ENCODE measurements around the gene LMNA.

LMNA gene

GRCh38 chr1:156128308-156128653, 13.8 kb downstream of the LMNA start:
- POLR2A ChIA-PET, result interaction anchor here (0.9 to 3.3 kb wide), 8 partner anchors 14 to 45 kb away, joined by 3 to 32 read pairs (median 8); partner anchors contain the start of genes LMNA and MEX3A
- CTCF ChIA-PET, result interaction anchor here (0.9 to 10.2 kb wide), 8 partner anchors 9 to 231 kb away, joined by 3 to 255 read pairs (median 6); partner anchors contain the start of gene LMNA
- TF ChIP-seq ZNF384 (IDR thresholded peaks at IDR 0.05) (no peak), ARNT (IDR thresholded peaks at IDR 0.05) (no peak), CTBP1 (IDR thresholded peaks at IDR 0.05; ENCODE audit: borderline replicate concordance) (no peak), FOXM1 (IDR thresholded peaks at IDR 0.05; ENCODE audit: borderline replicate concordance) (no peak), LEF1 (IDR thresholded peaks at IDR 0.05; ENCODE audit: borderline replicate concordance) (no peak), TARDBP (IDR thresholded peaks at IDR 0.05) (no peak), BHLHE40 (IDR thresholded peaks at IDR 0.05; ENCODE audit: borderline replicate concordance) (no peak), L3MBTL2 (conservative IDR thresholded peaks at IDR 0.05) (no peak), PKNOX1 (IDR thresholded peaks at IDR 0.05) (no peak), HDGF (IDR thresholded peaks at IDR 0.05; ENCODE audit: borderline replicate concordance) (no peak), NFRKB (IDR thresholded peaks at IDR 0.05) (no peak)
- DNase-seq (ENCODE audit: extremely low spot score), result no peak

GRCh38 chr1:156128654-156129597, 14.4 kb downstream of the LMNA start:
- CTCF ChIA-PET, result interaction anchor here (0.9 to 10.2 kb wide), 13 partner anchors 8 to 230 kb away, joined by 3 to 255 read pairs (median 5); partner anchors contain the start of gene LMNA
- POLR2A ChIA-PET, result interaction anchor here (0.7 to 3.3 kb wide), 12 partner anchors 11 to 154 kb away, joined by 3 to 32 read pairs (median 7); partner anchors contain the start of genes LMNA, MEX3A, PMF1 and SMG5
- TF ChIP-seq FOXA1 (IDR thresholded peaks at IDR 0.05) (no peak), BHLHE40 (IDR thresholded peaks at IDR 0.05; ENCODE audit: borderline replicate concordance) (no peak), CTBP1 (IDR thresholded peaks at IDR 0.05; ENCODE audit: borderline replicate concordance) (no peak), NFRKB (IDR thresholded peaks at IDR 0.05) (no peak), PKNOX1 (IDR thresholded peaks at IDR 0.05) (no peak), ARNT (IDR thresholded peaks at IDR 0.05) (no peak), LEF1 (IDR thresholded peaks at IDR 0.05; ENCODE audit: borderline replicate concordance) (no peak), L3MBTL2 (conservative IDR thresholded peaks at IDR 0.05) (no peak)
- no peak for DNase-seq (ENCODE audit: extremely low spot score)

GRCh38 chr1:156129687-156130577, 15.4 kb downstream of the LMNA start:
- POLR2A ChIA-PET, result interaction anchor here (0.6 to 3.3 kb wide), 10 partner anchors 12 to 83 kb away, joined by 3 to 32 read pairs (median 6); partner anchors contain the start of genes LMNA, MEX3A and PMF1
- CTCF ChIA-PET, result interaction anchor here (0.7 to 10.2 kb wide), 23 partner anchors 10 to 205 kb away, joined by 3 to 255 read pairs (median 4); partner anchors contain the start of gene LMNA
- DNase-seq (ENCODE audit: extremely low spot score), result peak; percentile 90
- TF ChIP-seq SP1 (IDR thresholded peaks at IDR 0.05), result no peak
- no peak for TF ChIP-seq TARDBP (IDR thresholded peaks at IDR 0.05)
- no peak for TF ChIP-seq PKNOX1 (IDR thresholded peaks at IDR 0.05)
- no peak for TF ChIP-seq NFRKB (IDR thresholded peaks at IDR 0.05)
- no peak for TF ChIP-seq ELF4 (IDR thresholded peaks at IDR 0.05)
- no peak for TF ChIP-seq FOXM1 (IDR thresholded peaks at IDR 0.05; ENCODE audit: borderline replicate concordance)
- TF ChIP-seq L3MBTL2 (conservative IDR thresholded peaks at IDR 0.05), result no peak
- TF ChIP-seq LEF1 (IDR thresholded peaks at IDR 0.05; ENCODE audit: borderline replicate concordance), result no peak
- TF ChIP-seq SUZ12 (IDR thresholded peaks at IDR 0.05), result no peak

- TF ChIP-seq TARDBP (IDR thresholded peaks at IDR 0.05) (no peak), HDGF (IDR thresholded peaks at IDR 0.05; ENCODE audit: borderline replicate concordance) (no peak), BHLHE40 (IDR thresholded peaks at IDR 0.05; ENCODE audit: borderline replicate concordance) (no peak), SUZ12 (IDR thresholded peaks at IDR 0.05) (no peak), ARNT (IDR thresholded peaks at IDR 0.05) (no peak), FOXM1 (IDR thresholded peaks at IDR 0.05; ENCODE audit: borderline replicate concordance) (no peak), CTBP1 (IDR thresholded peaks at IDR 0.05; ENCODE audit: borderline replicate concordance) (no peak), LEF1 (IDR thresholded peaks at IDR 0.05; ENCODE audit: borderline replicate concordance) (no peak), FOXK2 (IDR thresholded peaks at IDR 0.05) (no peak), FOXA1 (IDR thresholded peaks at IDR 0.05) (no peak)
- CTCF ChIA-PET, result interaction anchor here (0.8 to 10.2 kb wide), 10 partner anchors 11 to 205 kb away, joined by 4 to 255 read pairs (median 9); partner anchors contain the start of gene LMNA
- DNase-seq (ENCODE audit: extremely low spot score), result no peak
- POLR2A ChIA-PET, result interaction anchor here (0.8 to 3.3 kb wide), 6 partner anchors 16 to 82 kb away, joined by 3 to 32 read pairs (median 7); partner anchors contain the start of genes LMNA, MEX3A and PMF1
Observed at GRCh38 chr1:156130578-156130942, 16.0 kb downstream of the LMNA start.
